Tibial nerve (tissue), 4 donors: ENCODE measurements around the gene DSG4. TPM values are rescaled to one million over a fixed set of nuclear protein-coding genes. Genes with fewer than 3 reads are reported as not detected.

Source experiments
- DNase-seq, 2 donors: peaks; one replicate each; pipeline ENCODE4 v3.0.0-alpha.2; 2019; ENCODE audit warnings: low spot score in 2 of 2
- H3K27ac ChIP-seq, 4 donors: fragments of 200-600 bp; sonication (generic) in 3 of 4; one replicate each; pipeline ENCODE4 v1.5.1; 2017 to 2019; ENCODE audit warnings: mild to moderate bottlenecking in 1 of 4
- H3K27me3 ChIP-seq, 2 donors: fragments of 200-600 bp; sonication (generic) in 1 of 2; one replicate each; pipeline versions ENCODE4 v1.5.1 to v1.6.0; 2017 to 2019
- H3K36me3 ChIP-seq, 3 donors: fragments of 200-600 bp; sonication (generic); one replicate each; pipeline ENCODE4 v1.5.1; 2018 to 2019
- H3K4me1 ChIP-seq, 4 donors: fragments of 200-600 bp; sonication (generic) in 3 of 4; one replicate each; pipeline ENCODE4 v1.5.1; 2017 to 2019
- H3K4me3 ChIP-seq, 4 donors: fragments of 200-600 bp; sonication (generic) in 3 of 4; one replicate each; pipeline ENCODE4 v1.5.1; 2017 to 2019; ENCODE audit warnings: mild to moderate bottlenecking in 1 of 4, moderate library complexity in 1 of 4
- H3K9me3 ChIP-seq, 4 donors: fragments of 200-600 bp; sonication (generic) in 3 of 4; one replicate each; pipeline ENCODE4 v1.5.1; 2017 to 2019
- CTCF ChIP-seq, 5 experiments: fragments of 200-600 bp in 3 of 5; fragments of 450-650 bp in 2 of 5; sonication (generic) in 3 of 5; IDR thresholded peaks; one replicate each; pipeline ENCODE4 v1.5.1; 2016 to 2019; ENCODE audit warnings: antibody characterized with exemption in 5 of 5, mild to moderate bottlenecking in 3 of 5, moderate library complexity in 2 of 5
- EP300 ChIP-seq, 2 donors: sonication (generic); formaldehyde crosslinking; IDR thresholded peaks; one replicate each; pipeline ENCODE4 v1.6.1; 2017; ENCODE audit warnings: antibody characterized with exemption in 2 of 2, mild to moderate bottlenecking in 1 of 2
- POLR2A ChIP-seq, 2 donors: fragments of 450-650 bp; IDR thresholded peaks; one replicate each; pipeline ENCODE4 v1.6.1; 2017; ENCODE audit warnings: antibody characterized with exemption in 2 of 2, mild to moderate bottlenecking in 2 of 2, moderate library complexity in 2 of 2
- WGBS, 2 donors: methylation state at CpG; one replicate each; pipeline ENCODE4 v1.1.5; 2018; 5-methylcytosine and 5-hydroxymethylcytosine counted together
- total RNA-seq, 4 donors: library from RNA; depleted of rRNA; stranded (reverse); fragments of >200 nt; gene quantifications; one replicate each; pipeline ENCODE4 v1.1.0, GENCODE V29; 2016

DSG4 gene
- total RNA-seq, 4 donors from 2014 or later: not detected

GRCh38 chr18:31399306-31400032, 22.9 kb downstream of the DSG4 start:
- H3K4me1 ChIP-seq: no peaks in the 10 kb centered on the region
- TF ChIP-seq EP300 (IDR thresholded peaks at IDR 0.05) (no peak), POLR2A (IDR thresholded peaks at IDR 0.05) (no peak), CTCF (IDR thresholded peaks at IDR 0.05) (no peak)
- no peak overlapping the region for H3K4me3 ChIP-seq
- no peaks in the 10 kb centered on the region for H3K27me3 ChIP-seq
- 47 to 53% methylated on average over 6 of the region's 6 CpGs for WGBS, 2 donors
- no peaks in the 10 kb centered on the region for H3K36me3 ChIP-seq
- no peak overlapping the region for H3K27ac ChIP-seq
- no peaks in the 10 kb centered on the region for H3K9me3 ChIP-seq
- no peak for DNase-seq

- 74 to 76% methylated on average over 6 of the region's 6 CpGs for WGBS, 2 donors
- Histone ChIP-seq H3K27me3 (no peaks in the 10 kb centered on the region), H3K4me3 (no peak overlapping the region), H3K36me3 (no peaks in the 10 kb centered on the region), H3K27ac (no peak overlapping the region), H3K9me3 (no peaks in the 10 kb centered on the region), H3K4me1 (no peaks in the 10 kb centered on the region)
- no peak for DNase-seq
- no peak for TF ChIP-seq POLR2A (IDR thresholded peaks at IDR 0.05)
- no peak for TF ChIP-seq EP300 (IDR thresholded peaks at IDR 0.05)
- TF ChIP-seq CTCF (IDR thresholded peaks at IDR 0.05): no peak
These were observed 24.8 kb downstream of the DSG4 start for GRCh38 chr18:31401156-31402025.

GRCh38 chr18:31402026-31402373, 25.4 kb downstream of the DSG4 start:
- TF ChIP-seq POLR2A (IDR thresholded peaks at IDR 0.05) (no peak), CTCF (IDR thresholded peaks at IDR 0.05) (no peak), EP300 (IDR thresholded peaks at IDR 0.05) (no peak)
- Histone ChIP-seq H3K9me3 (no peaks in the 10 kb centered on the region), H3K27me3 (no peaks in the 10 kb centered on the region), H3K4me3 (no peak overlapping the region), H3K4me1 (no peaks in the 10 kb centered on the region), H3K27ac (no peak overlapping the region), H3K36me3 (no peaks in the 10 kb centered on the region)
- DNase-seq: no peak

- no peak for DNase-seq
- no peaks in the 10 kb centered on the region for H3K27me3 ChIP-seq
- TF ChIP-seq EP300 (IDR thresholded peaks at IDR 0.05): no peak
- no peaks in the 10 kb centered on the region for H3K36me3 ChIP-seq
- WGBS, 2 donors: 73 to 80% methylated on average over 2 of the region's 2 CpGs
- H3K4me3 ChIP-seq: no peak overlapping the region
- H3K9me3 ChIP-seq: no peaks in the 10 kb centered on the region
- no peak overlapping the region for H3K27ac ChIP-seq
- H3K4me1 ChIP-seq: no peaks in the 10 kb centered on the region
These were observed 26.8 kb downstream of the DSG4 start for GRCh38 chr18:31403409-31403808.

- H3K4me1 ChIP-seq: no peaks in the 10 kb centered on the region
- 82 to 94% methylated on average over 3 of the region's 3 CpGs for WGBS, 2 donors
These were observed 31.1 kb downstream of the DSG4 start for GRCh38 chr18:31407649-31408048.

More at GRCh38 chr18:31407649-31408048, 31.1 kb downstream of the DSG4 start:
- no peak for TF ChIP-seq POLR2A (IDR thresholded peaks at IDR 0.05)
- TF ChIP-seq EP300 (IDR thresholded peaks at IDR 0.05): no peak
- no peak for TF ChIP-seq CTCF (IDR thresholded peaks at IDR 0.05)
- Histone ChIP-seq H3K4me3 (no peak overlapping the region), H3K27ac (no peak overlapping the region), H3K9me3 (no peaks in the 10 kb centered on the region), H3K36me3 (no peaks in the 10 kb centered on the region), H3K27me3 (no peaks in the 10 kb centered on the region)
- DNase-seq: no peak
